ENCODE results near the gene C18orf63. TPM values are rescaled to one million over a fixed set of nuclear protein-coding genes. Genes with fewer than 3 reads are reported as not detected.

The C18orf63 gene
- total RNA-seq, 1 experiment from 2014 or later: not detected

GRCh38 chr18:74396171-74397169 lies 80.8 kb downstream of the C18orf63 start:
- Mint-ChIP-seq H3K27me3 (ENCODE audit: insufficient read depth, unreplicated experiment) (peaks cover 43% of the 10 kb centered on the region), H3K27ac (ENCODE audit: low read depth, unreplicated experiment) (no peak overlapping the region), H3K9me3 (ENCODE audit: unreplicated experiment) (no peaks in the 10 kb centered on the region), H3K4me3 (ENCODE audit: unreplicated experiment) (no peak overlapping the region), H3K36me3 (ENCODE audit: insufficient read depth, unreplicated experiment) (no peaks in the 10 kb centered on the region), H3K4me1 (ENCODE audit: insufficient read depth, unreplicated experiment) (no peaks in the 10 kb centered on the region)
- ChIA-PET POLR2A (interaction anchor here (0.7 kb wide), 1 partner anchor 155 kb away, joined by 3 read pairs; no protein-coding TSS in a partner anchor), CTCF (interaction anchor here (0.7 to 0.8 kb wide), 2 partner anchors 15 to 23 kb away, joined by 3 read pairs; no protein-coding TSS in a partner anchor)
- DNase-seq (ENCODE audit: unreplicated experiment): no peak
- no peak for TF ChIP-seq CTCF (IDR thresholded peaks at IDR 0.05; ENCODE audit: unreplicated experiment)
- no TSS peak for BruUV-seq (replicated peaks)
- intact Hi-C loops (cut with micrococcal nuclease): no loop called here

- Mint-ChIP-seq H3K4me3 (ENCODE audit: unreplicated experiment) (no peak overlapping the region), H3K4me1 (ENCODE audit: insufficient read depth, unreplicated experiment) (no peaks in the 10 kb centered on the region), H3K27ac (ENCODE audit: low read depth, unreplicated experiment) (no peak overlapping the region), H3K27me3 (ENCODE audit: insufficient read depth, unreplicated experiment) (peaks cover 36% of the 10 kb centered on the region), H3K36me3 (ENCODE audit: insufficient read depth, unreplicated experiment) (no peaks in the 10 kb centered on the region), H3K9me3 (ENCODE audit: unreplicated experiment) (no peaks in the 10 kb centered on the region)
- no TSS peak for BruUV-seq (replicated peaks)
- intact Hi-C loops (cut with micrococcal nuclease): no loop called here
- no peak for DNase-seq (ENCODE audit: unreplicated experiment)
- TF ChIP-seq CTCF (IDR thresholded peaks at IDR 0.05; ENCODE audit: unreplicated experiment): no peak
- ChIA-PET POLR2A (no interaction called here), CTCF (no interaction called here)
Observed at GRCh38 chr18:74397572-74397971, 81.9 kb downstream of the C18orf63 start.

DNA sequence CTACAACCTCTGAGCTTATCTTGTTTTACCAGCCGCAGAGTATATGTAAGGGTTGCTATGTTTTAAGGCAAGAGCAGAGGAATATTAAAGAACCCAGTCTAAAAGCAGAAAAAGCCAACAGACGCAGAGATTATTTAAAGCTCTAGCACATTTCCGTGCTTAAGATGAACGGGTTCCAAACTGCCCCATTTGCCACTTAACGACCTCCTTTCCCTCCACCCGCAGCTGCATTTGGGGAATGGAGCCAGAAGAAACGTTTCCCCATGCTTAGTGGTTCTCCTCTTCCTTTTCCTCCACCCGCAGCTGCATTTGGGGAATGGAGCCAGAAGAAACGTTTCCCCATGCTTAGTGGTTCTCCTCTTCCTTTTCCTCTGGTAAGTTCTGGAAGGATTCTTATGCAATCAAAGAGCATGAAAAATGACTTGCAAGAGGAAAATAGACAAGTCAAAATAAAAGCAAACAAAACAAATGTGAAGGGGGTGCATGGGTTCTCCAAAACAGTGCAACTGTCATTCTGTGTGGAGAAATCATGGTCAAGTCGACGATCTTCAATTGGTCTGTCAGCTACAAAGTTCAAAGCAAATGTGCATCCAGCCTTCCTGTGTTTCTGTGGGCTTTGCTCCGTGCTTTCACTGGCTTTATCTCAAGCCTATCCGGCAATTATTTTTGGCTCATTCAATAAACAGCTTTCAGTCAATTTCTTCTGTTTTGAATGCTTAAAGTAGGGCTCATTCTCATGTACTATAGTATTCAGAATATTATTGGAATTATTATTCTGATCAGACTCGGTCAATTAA lies 83.7 kb downstream of the C18orf63 start:
- DNase-seq (ENCODE audit: unreplicated experiment): no peak
- Mint-ChIP-seq H3K4me3 (ENCODE audit: unreplicated experiment) (no peak overlapping the region), H3K36me3 (ENCODE audit: insufficient read depth, unreplicated experiment) (no peaks in the 10 kb centered on the region), H3K9me3 (ENCODE audit: unreplicated experiment) (no peaks in the 10 kb centered on the region), H3K27ac (ENCODE audit: low read depth, unreplicated experiment) (no peak overlapping the region), H3K4me1 (ENCODE audit: insufficient read depth, unreplicated experiment) (no peaks in the 10 kb centered on the region), H3K27me3 (ENCODE audit: insufficient read depth, unreplicated experiment) (peaks cover 19% of the 10 kb centered on the region)
- BruUV-seq (replicated peaks): no TSS peak
- ChIA-PET POLR2A (no interaction called here), CTCF (interaction anchor here (0.7 kb wide), 1 partner anchor 153 kb away, joined by 3 read pairs; no protein-coding TSS in a partner anchor)
- TF ChIP-seq CTCF (IDR thresholded peaks at IDR 0.05; ENCODE audit: unreplicated experiment): no peak
- intact Hi-C loops (cut with micrococcal nuclease): no loop called here

GRCh38 chr18:74400813-74401212 lies 85.2 kb downstream of the C18orf63 start:
- Mint-ChIP-seq H3K27me3 (ENCODE audit: insufficient read depth, unreplicated experiment) (peaks cover 12% of the 10 kb centered on the region), H3K4me1 (ENCODE audit: insufficient read depth, unreplicated experiment) (no peaks in the 10 kb centered on the region), H3K4me3 (ENCODE audit: unreplicated experiment) (no peak overlapping the region), H3K27ac (ENCODE audit: low read depth, unreplicated experiment) (no peak overlapping the region), H3K9me3 (ENCODE audit: unreplicated experiment) (no peaks in the 10 kb centered on the region), H3K36me3 (ENCODE audit: insufficient read depth, unreplicated experiment) (no peaks in the 10 kb centered on the region)
- no peak for DNase-seq (ENCODE audit: unreplicated experiment)
- CTCF ChIA-PET: interaction anchor here (1.0 to 1.1 kb wide), 2 partner anchors 9 to 46 kb away, joined by 3 read pairs; no protein-coding TSS in a partner anchor
- TF ChIP-seq CTCF (IDR thresholded peaks at IDR 0.05; ENCODE audit: unreplicated experiment): no peak
- intact Hi-C loops (cut with micrococcal nuclease): no loop called here
- BruUV-seq (replicated peaks): no TSS peak
- POLR2A ChIA-PET: no interaction called here
